GM12872 (cell line): ENCODE data around the gene TRIAP1.

Source experiments
- CTCF ChIP-seq: IDR thresholded peaks from 3 replicates; pipeline ENCODE4 v1.5.1; 2011; ENCODE audit warnings: low read depth, mild to moderate bottlenecking, low read length, moderate library complexity; ENCODE audit not compliant: insufficient read depth

Gene TRIAP1

DNA sequence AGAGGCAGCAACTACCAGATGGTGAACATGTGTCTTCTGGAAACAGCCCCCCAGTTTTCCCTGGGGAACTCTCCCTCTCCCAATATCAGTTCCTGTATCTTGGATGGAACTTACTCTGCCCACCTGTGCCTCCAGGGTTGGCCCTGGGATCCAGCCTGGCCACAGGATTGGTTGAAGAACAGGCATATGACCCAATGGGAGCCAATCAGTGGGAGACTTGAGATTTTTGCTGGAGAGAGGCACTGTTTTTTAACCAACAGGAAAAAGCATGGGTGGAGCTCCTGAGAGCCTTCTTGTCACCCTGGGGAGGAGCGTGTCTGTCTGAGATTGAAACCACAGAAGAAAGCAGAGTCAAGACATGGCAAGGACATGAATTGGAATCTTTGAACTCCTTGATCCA is 41.9 kb downstream of the TRIAP1 start:
- TF ChIP-seq CTCF, result no peak

- TF ChIP-seq CTCF, result no peak
Observed at GRCh38 chr12:120403869-120404268, 42.3 kb downstream of the TRIAP1 start.

GRCh38 chr12:120402217-120402616 is 44.0 kb downstream of the TRIAP1 start:
- no peak for TF ChIP-seq CTCF

GRCh38 chr12:120399531-120399930 is 46.7 kb downstream of the TRIAP1 start:
- no peak for TF ChIP-seq CTCF

- no peak for TF ChIP-seq CTCF
Observed at GRCh38 chr12:120397824-120398540, 48.2 kb downstream of the TRIAP1 start.

DNA sequence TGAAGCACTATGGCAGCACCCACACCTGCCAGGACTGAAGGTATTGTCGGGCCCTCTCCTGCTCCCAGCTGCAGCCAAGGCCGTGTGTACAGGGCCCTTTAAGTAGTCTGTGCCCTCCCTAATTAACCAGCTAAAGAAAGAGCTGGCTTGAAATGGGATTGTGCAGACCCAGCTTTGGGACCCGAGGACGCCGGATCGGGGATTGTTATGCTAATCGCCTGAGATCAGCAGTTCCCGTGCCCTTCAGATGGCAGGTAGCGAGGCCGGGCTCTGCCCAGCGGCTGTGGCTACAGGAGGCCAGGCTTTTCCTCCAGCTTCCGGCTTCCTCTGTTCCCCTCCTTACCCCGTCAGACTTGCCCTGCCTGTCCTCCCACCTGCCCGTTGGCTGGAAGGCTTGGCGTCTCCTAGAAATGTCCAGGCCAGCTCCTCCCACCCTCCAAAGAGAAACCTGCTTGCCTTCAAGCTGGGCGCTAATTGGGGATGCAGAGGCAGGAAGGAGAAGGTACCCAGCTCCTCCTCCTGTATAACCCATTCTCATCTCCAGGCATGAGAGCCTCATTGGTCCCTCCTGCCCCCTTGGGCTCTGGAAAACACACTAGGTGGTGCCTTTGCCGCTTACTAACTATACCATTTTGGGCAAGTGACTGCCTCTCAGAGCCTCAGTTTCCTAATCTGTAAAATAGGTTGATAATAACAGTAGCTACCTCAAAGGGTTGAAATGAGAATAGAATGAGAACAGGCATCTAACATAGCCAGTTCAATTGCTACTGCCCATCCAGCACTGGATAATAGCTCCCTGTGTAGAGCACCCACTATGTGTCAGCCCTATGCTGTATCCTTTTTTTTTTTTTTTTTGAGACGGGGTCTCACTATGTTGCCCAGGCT is 51.5 kb downstream of the TRIAP1 start:
- no peak for TF ChIP-seq CTCF
